GM10266 (cell line): ENCODE data around the gene COLGALT1.

Experiments
- DNase-seq: peaks from one replicate; pipeline ENCODE4 v3.0.0; 2012; ENCODE audit errors: extremely low spot score
- CTCF ChIP-seq: IDR thresholded peaks from 2 replicates; pipeline ENCODE4 v1.5.1; 2012; ENCODE audit warnings: mild to moderate bottlenecking, low read depth; ENCODE audit not compliant: control insufficient read depth, insufficient read depth; ENCODE audit errors: missing control alignments

The COLGALT1 gene

GRCh38 chr19:17625980-17626379, 70.5 kb downstream of the COLGALT1 start:
- no peak for TF ChIP-seq CTCF
- DNase-seq, result no peak

DNA sequence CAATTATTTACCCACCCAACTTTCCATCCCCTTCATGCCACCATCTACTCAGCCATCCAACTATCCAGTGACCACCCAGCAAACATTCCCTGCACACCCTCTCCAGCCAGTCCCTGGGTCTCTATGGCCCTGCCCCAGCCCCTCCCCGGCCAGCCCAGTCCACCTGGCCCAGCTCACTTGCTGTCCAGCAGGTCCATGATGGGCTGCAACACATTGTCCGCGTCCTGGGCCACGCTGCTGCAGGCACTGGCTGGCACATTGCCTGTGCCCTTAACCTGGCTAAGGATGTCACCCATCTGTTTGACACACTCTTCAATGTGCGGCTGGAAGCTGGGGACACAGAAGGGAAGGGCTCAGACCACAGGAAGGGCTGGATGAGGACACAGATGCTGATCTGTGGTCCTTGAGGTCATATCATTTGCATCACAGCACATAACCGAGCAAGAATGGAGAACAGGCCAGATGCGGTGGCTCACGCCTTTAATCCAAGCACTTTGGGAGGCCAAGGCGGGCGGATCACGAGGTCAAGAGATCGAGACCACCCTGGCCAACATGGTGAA, 71.1 kb downstream of the COLGALT1 start:
- no peak for DNase-seq
- no peak for TF ChIP-seq CTCF

DNA sequence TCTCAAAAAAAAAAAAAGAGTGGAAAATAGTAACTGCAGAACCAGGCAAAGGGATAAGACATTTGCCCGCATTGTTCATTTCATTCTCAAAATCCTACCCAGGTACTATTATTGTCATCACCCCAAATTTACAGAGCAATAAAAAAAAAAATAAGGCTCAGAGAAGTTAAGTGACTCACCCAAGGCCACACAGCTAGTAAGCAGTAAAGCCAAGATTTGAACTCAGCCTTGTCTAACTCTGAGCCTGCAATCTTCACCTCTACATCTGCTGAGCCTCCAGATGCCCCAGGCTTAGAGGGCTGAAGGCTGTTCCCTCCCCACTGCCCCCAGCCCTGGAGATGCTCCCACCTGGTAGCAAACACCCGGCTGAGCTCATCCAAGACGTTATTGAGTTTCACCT, 71.7 kb downstream of the COLGALT1 start:
- DNase-seq, result no peak
- TF ChIP-seq CTCF, result no peak

DNA sequence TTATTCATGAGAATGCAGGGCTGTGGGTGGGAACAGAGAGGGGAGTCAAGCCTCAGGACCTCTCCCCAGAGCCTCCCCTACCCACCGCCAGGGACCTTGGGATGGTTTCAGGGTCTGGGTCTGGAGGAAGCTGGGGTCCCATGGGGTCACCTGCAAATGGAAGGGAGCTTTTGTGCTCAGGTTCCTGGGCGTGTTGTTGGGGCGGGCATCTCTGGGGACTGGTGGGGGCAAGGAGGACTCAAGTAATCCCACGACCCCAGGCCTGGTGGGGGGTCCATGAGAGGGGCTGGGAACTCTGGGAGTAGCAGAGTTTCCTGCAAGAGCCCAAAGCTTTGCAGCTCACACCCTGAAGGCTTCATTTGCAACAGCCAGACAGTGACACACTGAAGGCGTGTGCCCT, 72.5 kb downstream of the COLGALT1 start:
- TF ChIP-seq CTCF, result no peak
- no peak for DNase-seq

GRCh38 chr19:17629760-17630159, 74.3 kb downstream of the COLGALT1 start:
- no peak for TF ChIP-seq CTCF
- DNase-seq, result no peak

DNA sequence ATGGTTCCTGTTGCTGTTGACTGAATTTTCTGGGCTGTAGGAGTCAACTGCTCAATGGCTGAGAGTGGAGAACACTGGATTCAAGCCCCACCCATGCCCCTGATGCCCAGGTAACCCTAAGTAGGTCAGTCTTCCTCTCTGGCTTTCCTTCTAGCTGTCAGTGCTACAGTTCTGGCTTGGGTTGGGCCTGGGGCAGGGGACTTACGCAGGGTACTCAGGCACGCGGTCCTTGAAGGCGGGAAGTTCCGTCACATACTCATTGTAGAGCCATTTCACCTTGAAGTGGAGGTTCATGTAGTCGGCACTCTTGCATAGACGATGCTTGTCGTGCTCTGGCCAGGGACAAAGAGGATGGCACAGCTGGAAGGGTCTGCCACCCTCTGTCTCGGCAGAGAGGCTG, 77.1 kb downstream of the COLGALT1 start:
- TF ChIP-seq CTCF, result no peak
- no peak for DNase-seq
